ENCODE measurements around the gene SLC25A41.

- TF ChIP-seq KLF13 (tag; IDR thresholded peaks at IDR 0.05; ENCODE audit: borderline replicate concordance, low read depth): no peak
- TF ChIP-seq SRSF7 (optimal IDR thresholded peaks at IDR 0.05; ENCODE audit: low read depth, low read length): no peak
- TF ChIP-seq RAD21 (CRISPR knock-in tag; conservative IDR thresholded peaks at IDR 0.05 in 1 of 2, IDR thresholded peaks at IDR 0.05 in 1 of 2): no peak
- TF ChIP-seq STAT6 (CRISPR knock-in tag; IDR thresholded peaks at IDR 0.05): no peak
Measured at GRCh38 chr19:6482343-6482686, 48.8 kb upstream of the SLC25A41 start.
